GM21528 (cell line): ENCODE data around the gene CEP164.
"Not testable (repeated sequence)": the region's sequence is repeated elsewhere in the genome, so short reads cannot be mapped to it uniquely, and the experiment has no call there.

Experiments used
- ATAC-seq: cut with Tn5 transposase; IDR thresholded peaks from one replicate; pipeline ENCODE4 v1.9.1; 2021; ENCODE audit warnings: mild to moderate bottlenecking, moderate library complexity; ENCODE audit not compliant: unreplicated experiment, low FRiP score

The CEP164 gene

DNA sequence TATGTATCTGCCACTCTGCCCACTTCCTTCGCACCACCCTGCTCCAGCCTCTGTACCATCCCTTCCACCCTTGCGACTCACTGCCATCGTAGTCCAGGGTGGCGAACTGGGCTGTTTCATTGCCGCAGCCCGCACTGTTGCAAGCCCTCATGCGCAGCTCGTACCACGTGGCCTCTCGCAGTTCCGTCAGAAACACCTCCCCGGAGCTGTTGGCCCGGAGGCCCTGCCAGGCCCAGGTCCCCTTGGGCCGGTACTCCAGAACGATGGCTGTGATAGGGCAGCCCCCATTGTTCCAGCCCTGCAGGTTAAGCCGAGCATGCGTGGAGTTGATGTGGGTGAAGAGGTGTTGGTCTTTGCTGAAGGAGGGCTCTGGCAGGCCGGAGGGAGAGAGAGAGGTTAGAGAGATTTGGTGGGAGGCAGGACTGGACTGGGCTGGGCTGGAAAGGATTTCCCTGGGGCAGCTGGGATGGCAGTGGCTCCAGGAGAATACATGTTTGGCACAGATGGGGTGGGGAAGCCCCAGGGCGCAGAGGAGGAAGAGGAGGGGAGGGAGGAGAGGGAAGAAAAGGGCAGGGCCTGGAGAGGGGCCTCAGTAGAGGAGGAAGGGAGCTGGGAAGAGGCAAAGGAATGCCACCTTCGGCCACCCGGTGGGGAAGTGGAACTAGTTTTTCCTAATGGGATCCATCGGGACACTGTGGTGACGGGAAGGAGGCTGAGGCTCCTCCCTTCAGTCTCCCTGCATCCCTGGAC lies 109.6 kb downstream of the CEP164 start:
- ATAC-seq: no peak

- no peak for ATAC-seq
Measured at GRCh38 chr11:117437791-117438130, 110.1 kb downstream of the CEP164 start.

DNA sequence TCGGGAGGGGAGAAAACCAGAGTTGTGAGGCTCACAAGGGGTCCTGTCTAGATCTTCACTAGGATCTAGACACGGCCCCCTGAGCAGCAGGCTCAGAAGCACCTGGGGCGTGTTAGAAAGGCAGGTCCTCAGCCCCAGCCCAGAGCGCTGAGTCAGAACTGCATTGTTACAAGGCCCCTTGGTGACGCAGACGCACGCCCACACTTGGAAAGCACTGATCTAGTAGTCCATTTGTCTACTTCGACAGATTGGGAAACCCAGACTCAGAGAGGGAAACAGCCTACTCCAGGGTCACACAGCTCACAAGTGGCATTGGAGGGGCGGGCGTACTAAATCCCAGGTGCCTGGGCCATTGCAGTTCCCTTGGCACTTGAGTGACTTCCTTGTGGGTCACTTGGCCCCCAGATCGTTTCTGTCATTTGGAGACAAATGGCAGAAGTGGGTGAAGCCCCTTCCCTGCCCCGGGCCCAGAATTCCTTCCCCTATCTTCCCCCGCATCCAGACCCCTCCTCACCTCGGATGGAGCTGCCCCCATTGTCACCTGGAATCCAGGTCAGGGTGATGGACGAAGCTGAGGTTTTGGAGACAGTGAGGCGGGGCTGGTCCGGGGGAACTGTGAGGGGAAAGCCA lies 110.8 kb downstream of the CEP164 start:
- ATAC-seq: no peak

GRCh38 chr11:117439256-117439655 lies 111.6 kb downstream of the CEP164 start:
- no peak for ATAC-seq

DNA sequence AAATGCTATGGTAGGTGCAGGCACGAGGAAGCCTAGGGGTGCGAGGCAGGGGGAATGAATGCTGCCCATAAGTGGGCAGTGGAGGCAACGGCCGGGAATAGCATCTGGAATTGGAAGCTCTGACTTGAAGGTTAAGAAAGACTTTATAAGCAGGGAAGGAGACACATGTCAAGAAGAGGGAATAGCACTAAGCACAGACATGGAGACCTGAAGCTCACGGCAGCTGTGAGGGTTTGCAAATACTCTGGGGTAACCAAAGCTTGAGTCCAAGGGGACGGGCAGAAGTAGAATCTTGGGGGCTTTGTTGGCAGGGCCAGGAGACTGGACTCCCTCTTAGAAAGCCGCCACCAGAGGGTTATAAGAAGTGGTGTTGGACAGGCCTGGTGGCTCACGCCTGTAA lies 112.6 kb downstream of the CEP164 start:
- no peak for ATAC-seq

GRCh38 chr11:117441146-117441975 lies 113.7 kb downstream of the CEP164 start:
- ATAC-seq: no peak

GRCh38 chr11:117442049-117442868 lies 114.6 kb downstream of the CEP164 start:
- ATAC-seq: no peak

GRCh38 chr11:117442869-117443239 lies 115.2 kb downstream of the CEP164 start:
- ATAC-seq: no peak

GRCh38 chr11:117443266-117444186 lies 115.9 kb downstream of the CEP164 start:
- no peak for ATAC-seq

GRCh38 chr11:117444256-117444655 lies 116.6 kb downstream of the CEP164 start:
- ATAC-seq: no peak

GRCh38 chr11:117444711-117445658 lies 117.3 kb downstream of the CEP164 start:
- no peak for ATAC-seq

DNA sequence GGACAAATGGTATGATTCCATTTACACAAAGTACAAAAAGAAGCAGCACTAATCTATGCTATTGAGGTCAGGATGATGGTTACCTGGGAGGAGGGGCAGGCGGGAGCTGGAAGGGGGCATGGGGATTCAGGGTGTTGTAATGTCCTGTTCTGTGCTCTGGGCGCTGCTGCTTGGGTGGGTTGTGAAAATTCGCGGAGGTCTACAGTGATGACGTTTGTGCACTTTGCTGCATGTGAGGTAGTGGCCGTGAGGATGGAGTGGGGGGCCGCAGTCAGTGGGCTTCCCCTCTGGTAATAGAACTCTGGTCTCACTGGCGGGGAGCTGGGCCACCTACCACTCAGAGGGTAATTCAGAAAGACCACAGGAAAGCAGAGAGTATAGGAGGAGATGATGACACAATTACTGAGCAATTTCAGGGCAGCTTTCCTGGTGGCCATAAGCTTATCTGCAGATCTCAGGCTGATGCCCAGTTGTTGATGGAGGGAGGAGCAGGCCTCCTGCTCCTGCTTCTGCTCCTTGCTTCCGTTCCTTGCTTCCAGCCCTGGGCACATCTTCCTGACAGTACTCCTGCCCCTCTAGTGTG lies 121.5 kb downstream of the CEP164 start:
- no peak for ATAC-seq

GRCh38 chr11:117453886-117454563 lies 126.4 kb downstream of the CEP164 start:
- ATAC-seq: no peak

- no peak for ATAC-seq
Measured at GRCh38 chr11:117454564-117454917, 126.9 kb downstream of the CEP164 start.

- ATAC-seq: no peak
Measured at GRCh38 chr11:117456027-117456720, 128.5 kb downstream of the CEP164 start.

DNA sequence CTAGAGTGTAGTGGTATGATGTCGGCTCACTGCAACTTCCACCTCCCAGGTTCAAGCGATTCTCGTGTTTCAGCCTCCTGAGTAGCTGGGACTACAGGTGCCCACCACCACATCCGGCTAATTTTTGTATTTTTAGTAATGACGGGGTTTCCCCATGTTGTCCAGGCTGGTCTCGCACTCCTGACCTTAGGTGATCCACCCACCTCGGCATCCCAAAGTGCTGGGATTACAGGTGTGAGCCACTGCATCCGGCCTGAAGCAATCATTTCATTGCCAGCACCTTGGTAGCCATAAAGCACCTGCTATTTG lies 129.0 kb downstream of the CEP164 start:
- not testable (repeated sequence) for ATAC-seq

GRCh38 chr11:117457031-117457785 lies 129.6 kb downstream of the CEP164 start:
- ATAC-seq: no peak
